GM10266 (cell line): Measurements from ENCODE around the gene SEC14L5.

Source experiments
- DNase-seq: peaks from one replicate; pipeline ENCODE4 v3.0.0; 2012; ENCODE audit errors: extremely low spot score
- TF ChIP-seq, protein P1 (sequence below): IDR thresholded peaks from 2 replicates; pipeline ENCODE4 v1.5.1; 2012; ENCODE audit warnings: mild to moderate bottlenecking, low read depth; ENCODE audit not compliant: control insufficient read depth, insufficient read depth; ENCODE audit errors: missing control alignments

SEC14L5 gene

DNA sequence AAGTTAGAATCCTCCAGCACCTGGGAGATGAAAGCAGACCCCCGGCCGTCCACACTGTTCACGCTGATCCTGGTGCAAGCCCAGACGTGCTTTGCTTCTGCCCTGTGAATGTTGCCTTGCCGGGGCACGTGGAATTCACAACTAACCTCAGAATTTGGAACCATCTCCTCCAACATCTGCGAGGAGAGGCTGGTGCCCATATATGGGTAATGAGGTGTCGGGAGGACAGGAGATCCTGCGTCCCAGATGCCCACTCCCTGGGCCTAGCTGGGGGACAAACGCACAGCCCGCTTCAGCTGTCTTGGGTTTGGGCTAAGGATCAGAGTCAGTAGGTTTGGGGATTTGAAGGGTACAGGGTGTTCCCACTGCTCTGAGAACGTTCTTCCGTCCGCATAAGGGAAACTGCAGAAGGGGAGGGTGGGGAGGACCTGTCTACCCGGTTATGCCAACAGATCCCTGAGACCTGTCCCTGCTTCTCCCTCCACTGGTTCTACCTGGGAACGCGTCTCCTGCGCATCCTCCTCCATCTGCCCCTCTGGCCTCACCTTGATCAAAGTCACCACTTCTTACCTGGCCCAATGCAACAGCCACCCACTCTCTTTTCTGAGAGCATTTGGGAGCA is 35.3 kb upstream of the SEC14L5 start:
- TF ChIP-seq, protein P1, sequence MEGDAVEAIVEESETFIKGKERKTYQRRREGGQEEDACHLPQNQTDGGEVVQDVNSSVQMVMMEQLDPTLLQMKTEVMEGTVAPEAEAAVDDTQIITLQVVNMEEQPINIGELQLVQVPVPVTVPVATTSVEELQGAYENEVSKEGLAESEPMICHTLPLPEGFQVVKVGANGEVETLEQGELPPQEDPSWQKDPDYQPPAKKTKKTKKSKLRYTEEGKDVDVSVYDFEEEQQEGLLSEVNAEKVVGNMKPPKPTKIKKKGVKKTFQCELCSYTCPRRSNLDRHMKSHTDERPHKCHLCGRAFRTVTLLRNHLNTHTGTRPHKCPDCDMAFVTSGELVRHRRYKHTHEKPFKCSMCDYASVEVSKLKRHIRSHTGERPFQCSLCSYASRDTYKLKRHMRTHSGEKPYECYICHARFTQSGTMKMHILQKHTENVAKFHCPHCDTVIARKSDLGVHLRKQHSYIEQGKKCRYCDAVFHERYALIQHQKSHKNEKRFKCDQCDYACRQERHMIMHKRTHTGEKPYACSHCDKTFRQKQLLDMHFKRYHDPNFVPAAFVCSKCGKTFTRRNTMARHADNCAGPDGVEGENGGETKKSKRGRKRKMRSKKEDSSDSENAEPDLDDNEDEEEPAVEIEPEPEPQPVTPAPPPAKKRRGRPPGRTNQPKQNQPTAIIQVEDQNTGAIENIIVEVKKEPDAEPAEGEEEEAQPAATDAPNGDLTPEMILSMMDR: no peak
- no peak for DNase-seq

- no peak for DNase-seq
- TF ChIP-seq, protein P1: no peak
Observed at GRCh38 chr16:4923853-4924252, 34.3 kb upstream of the SEC14L5 start.

- DNase-seq: no peak
- TF ChIP-seq, protein P1: no peak
Observed at GRCh38 chr16:4924593-4925292, 33.4 kb upstream of the SEC14L5 start.

DNA sequence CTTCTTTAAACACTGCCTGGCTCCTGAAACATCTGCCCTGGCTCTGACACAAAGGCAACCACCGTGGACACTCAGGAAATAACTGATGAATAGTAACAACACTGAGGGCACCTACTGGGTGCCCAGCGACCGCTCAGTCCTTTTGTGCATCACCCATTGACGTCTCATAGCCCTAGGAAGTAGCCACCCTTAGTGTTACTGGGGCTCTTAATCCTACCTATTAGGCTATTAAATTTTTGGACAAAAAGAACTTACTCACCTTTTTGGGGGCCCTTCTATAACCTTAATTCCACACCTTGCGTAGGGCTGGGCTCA is 32.9 kb upstream of the SEC14L5 start:
- TF ChIP-seq, protein P1: no peak
- no peak for DNase-seq

DNA sequence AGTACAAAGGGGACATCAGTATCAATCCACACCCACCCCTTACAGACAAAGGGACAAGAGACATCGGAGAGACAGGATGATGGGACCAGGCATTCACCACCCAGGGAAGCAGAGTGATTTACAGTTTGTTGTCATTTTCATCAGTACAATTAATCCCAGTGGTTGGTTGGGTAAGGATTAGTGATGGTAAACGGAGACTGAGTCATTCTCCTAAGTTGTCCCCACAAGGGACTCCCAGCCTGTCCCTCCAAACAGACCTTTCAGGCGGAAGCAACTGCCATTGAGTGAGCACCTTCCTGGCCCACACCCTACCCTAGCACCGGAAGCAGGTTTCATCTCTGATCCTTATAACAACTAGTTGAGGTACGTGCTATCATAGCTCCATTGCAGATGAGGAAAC is 32.3 kb upstream of the SEC14L5 start:
- TF ChIP-seq, protein P1: no peak
- DNase-seq: no peak

- TF ChIP-seq, protein P1: no peak
- DNase-seq: no peak
Observed at GRCh38 chr16:4926928-4927327, 31.2 kb upstream of the SEC14L5 start.

- no peak for DNase-seq
- TF ChIP-seq, protein P1: no peak
Observed at GRCh38 chr16:4927661-4928060, 30.5 kb upstream of the SEC14L5 start.
